ENCODE measurements around the gene EXT2. TPM values are rescaled to one million over a fixed set of nuclear protein-coding genes. Genes with fewer than 3 reads are reported as not detected.

The EXT2 gene
- total and polyA plus RNA-seq, 2 experiments from 2014 or later = 44.1 to 53.1 TPM

GRCh38 chr11:44258839-44259420, 163.5 kb downstream of the EXT2 start:
- TF ChIP-seq CTCF (IDR thresholded peaks at IDR 0.05; ENCODE audit: low read depth, low read length) = no peak
- H3K4me1 ChIP-seq (ENCODE audit: low read depth) = peaks cover 3% of the 10 kb centered on the region
- H3K36me3 ChIP-seq = no peaks in the 10 kb centered on the region
- H3K9me3 ChIP-seq (ENCODE audit: low read depth) = no peaks in the 10 kb centered on the region
- no peak overlapping the region for H3K4me3 ChIP-seq
- DNase-seq (ENCODE audit: low read depth in 1 of 2, low spot score in 1 of 2) = no peak
- no peaks in the 10 kb centered on the region for H3K27me3 ChIP-seq
- H3K27ac ChIP-seq = no peak overlapping the region

GRCh38 chr11:44260081-44260480, 164.6 kb downstream of the EXT2 start:
- no peaks in the 10 kb centered on the region for H3K9me3 ChIP-seq (ENCODE audit: low read depth)
- H3K4me3 ChIP-seq = no peak overlapping the region
- no peak for TF ChIP-seq CTCF (IDR thresholded peaks at IDR 0.05; ENCODE audit: low read depth, low read length)
- peaks cover 3% of the 10 kb centered on the region for H3K4me1 ChIP-seq (ENCODE audit: low read depth)
- H3K27me3 ChIP-seq = no peaks in the 10 kb centered on the region
- DNase-seq (ENCODE audit: low read depth in 1 of 2, low spot score in 1 of 2) = no peak
- H3K36me3 ChIP-seq = no peaks in the 10 kb centered on the region
- no peak overlapping the region for H3K27ac ChIP-seq

GRCh38 chr11:44261800-44262591, 166.5 kb downstream of the EXT2 start:
- Histone ChIP-seq H3K27ac (no peak overlapping the region), H3K4me1 (ENCODE audit: low read depth) (peaks cover 3% of the 10 kb centered on the region), H3K9me3 (ENCODE audit: low read depth) (no peaks in the 10 kb centered on the region), H3K4me3 (no peak overlapping the region), H3K27me3 (no peaks in the 10 kb centered on the region), H3K36me3 (no peaks in the 10 kb centered on the region)
- no peak for DNase-seq (ENCODE audit: low read depth in 1 of 2, low spot score in 1 of 2)
- TF ChIP-seq CTCF (IDR thresholded peaks at IDR 0.05; ENCODE audit: low read depth, low read length) = no peak

- H3K36me3 ChIP-seq = no peaks in the 10 kb centered on the region
- no peak for DNase-seq (ENCODE audit: low read depth in 1 of 2, low spot score in 1 of 2)
- peaks cover 3% of the 10 kb centered on the region for H3K4me1 ChIP-seq (ENCODE audit: low read depth)
- H3K4me3 ChIP-seq = no peak overlapping the region
- no peak for TF ChIP-seq CTCF (IDR thresholded peaks at IDR 0.05; ENCODE audit: low read depth, low read length)
- no peaks in the 10 kb centered on the region for H3K27me3 ChIP-seq
- H3K9me3 ChIP-seq (ENCODE audit: low read depth) = no peaks in the 10 kb centered on the region
- H3K27ac ChIP-seq = no peak overlapping the region
Measured at GRCh38 chr11:44263738-44264437, 168.4 kb downstream of the EXT2 start.

GRCh38 chr11:44264438-44264749, 168.9 kb downstream of the EXT2 start:
- peaks cover 3% of the 10 kb centered on the region for H3K4me1 ChIP-seq (ENCODE audit: low read depth)
- H3K9me3 ChIP-seq (ENCODE audit: low read depth) = no peaks in the 10 kb centered on the region
- H3K27ac ChIP-seq = no peak overlapping the region
- H3K36me3 ChIP-seq = no peaks in the 10 kb centered on the region
- no peak overlapping the region for H3K4me3 ChIP-seq
- TF ChIP-seq CTCF (IDR thresholded peaks at IDR 0.05; ENCODE audit: low read depth, low read length) = no peak
- no peak for DNase-seq (ENCODE audit: low read depth in 1 of 2, low spot score in 1 of 2)
- H3K27me3 ChIP-seq = no peaks in the 10 kb centered on the region

All from cardiac muscle cell (in vitro differentiated cells and primary cell).